Prostate gland (tissue), 2 donors: ENCODE measurements around the gene CYB561D1.

ENCODE experiments used
- CTCF ChIP-seq, 4 experiments: fragments of 200-600 bp in 2 of 4; fragments of 450-650 bp in 2 of 4; sonication (generic) in 2 of 4; IDR thresholded peaks; 1 replicate in 3 of 4; 2 replicates in 1 of 4; pipeline ENCODE4 v1.5.1; 2016 to 2019; ENCODE audit warnings: antibody characterized with exemption in 4 of 4, mild to moderate bottlenecking in 2 of 4, moderate library complexity in 2 of 4
- POLR2A ChIP-seq: fragments of 450-650 bp; IDR thresholded peaks from one replicate; pipeline ENCODE4 v1.6.1; 2016; ENCODE audit warnings: antibody characterized with exemption, mild to moderate bottlenecking

GRCh38 chr1:109530457-109531087 lies 36.7 kb downstream of the CYB561D1 start:
- TF ChIP-seq CTCF (IDR thresholded peaks at IDR 0.05) (no peak), POLR2A (no peak)
